Measurements from ENCODE around the gene RAPGEF1. TPM values are rescaled to one million over a fixed set of nuclear protein-coding genes. Genes with fewer than 3 reads are reported as not detected.

RAPGEF1 gene
- total and polyA plus RNA-seq, 2 of the 13 experiments (the other 11 are each of a cell fraction or from before 2014, with no cell fraction given) = 21.2 to 38.9 TPM

GRCh38 chr9:131601683-131602181 is 138.1 kb downstream of the RAPGEF1 start (continued):
- TF ChIP-seq ZGPAT (CRISPR knock-in tag; IDR thresholded peaks at IDR 0.05) = peak; percentile 80
- no peak for TF ChIP-seq RFXANK (CRISPR knock-in tag; IDR thresholded peaks at IDR 0.05)
- peak; percentile 93 for TF ChIP-seq PAXIP1 (CRISPR knock-in tag; conservative IDR thresholded peaks at IDR 0.05)
- peak; percentile 73; the same call in 1 of the 2 replicates for TF ChIP-seq TFAP4 (IDR thresholded peaks at IDR 0.05; ENCODE audit: borderline replicate concordance, low read depth)
- TF ChIP-seq HHEX (CRISPR knock-in tag; IDR thresholded peaks at IDR 0.05) = no peak
- no peak for TF ChIP-seq ZNF777 (CRISPR knock-in tag; IDR thresholded peaks at IDR 0.05)
- TF ChIP-seq NBN (conservative IDR thresholded peaks at IDR 0.05) = no peak
- no peak for TF ChIP-seq RBM39 (IDR thresholded peaks at IDR 0.05; ENCODE audit: low read depth, low read length, poor library complexity, severe bottlenecking)
- no peak for TF ChIP-seq ZNF33A (CRISPR knock-in tag; IDR thresholded peaks at IDR 0.05; ENCODE audit: borderline replicate concordance)
- no peak for TF ChIP-seq NAIF1 (CRISPR knock-in tag; IDR thresholded peaks at IDR 0.05; ENCODE audit: borderline replicate concordance)
- TF ChIP-seq ZBTB33 (CRISPR knock-in tag; IDR thresholded peaks at IDR 0.05) = peak; percentile 81
- TF ChIP-seq ZNF253 (CRISPR knock-in tag; IDR thresholded peaks at IDR 0.05; ENCODE audit: borderline replicate concordance) = no peak
- TF ChIP-seq RFX1 (IDR thresholded peaks at IDR 0.05) = no peak
- TF ChIP-seq SRY (CRISPR knock-in tag; IDR thresholded peaks at IDR 0.05) = no peak
- no peak for TF ChIP-seq IKZF1 (IDR thresholded peaks at IDR 0.05)
- peak; percentile 84 for TF ChIP-seq RXRB (CRISPR knock-in tag; IDR thresholded peaks at IDR 0.05; ENCODE audit: borderline replicate concordance)
- no peak for TF ChIP-seq ARID2 (CRISPR knock-in tag; IDR thresholded peaks at IDR 0.05; ENCODE audit: borderline replicate concordance)
- TF ChIP-seq ZBTB25 (CRISPR knock-in tag; IDR thresholded peaks at IDR 0.05) = no peak
- peak; percentile 80 for TF ChIP-seq FOXP4 (CRISPR knock-in tag; IDR thresholded peaks at IDR 0.05)
